GM12878 (cell line): ENCODE data around the gene NOC2L. TPM values are rescaled to one million over a fixed set of nuclear protein-coding genes. Genes with fewer than 3 reads are reported as not detected.

Experiments
- ATAC-seq: fragments of 200-7000 bp; cut with Tn5 transposase; 3 replicates; pipeline ENCODE4 v1.9.1; 2020; ENCODE audit warnings: mild to moderate bottlenecking, moderate library complexity
- BruUV-seq: library from RNA; stranded (reverse); fragments of 400-500 nt; replicated peaks from 2 replicates; lab custom pipeline; 2021; lab: Mats Ljungman, UMichigan
- CTCF ChIA-PET: fragments of 300-600 bp; sonication (Branson Sonifier 250); formaldehyde crosslinking; extraction: SDS; loops from one replicate; lab custom pipeline; 2021; ENCODE audit warnings: inconsistent platforms; lab: Yijun Ruan, JAX
- POLR2A ChIA-PET: fragments of 350-600 bp; formaldehyde crosslinking; extraction: SDS; loops from one replicate; lab custom pipeline; 2021; ENCODE audit warnings: inconsistent platforms; lab: Charles Lee
- RAD21 ChIA-PET: fragments of 300-600 bp; sonication (Branson Sonifier 250); formaldehyde crosslinking; loops from one replicate; lab custom pipeline; 2023; ENCODE audit warnings: antibody characterized with exemption; ENCODE audit not compliant: unreplicated experiment; lab: Charles Lee
- SMC1A ChIA-PET: fragments of 300-600 bp; sonication (Branson Sonifier 250); formaldehyde crosslinking; loops from one replicate; lab custom pipeline; 2023; ENCODE audit not compliant: unreplicated experiment, uncharacterized antibody; lab: Charles Lee
- DNase-seq: peaks from one replicate; pipeline ENCODE4 v3.0.0-alpha.2; 2011; ENCODE audit warnings: low read depth, low spot score
- FAIRE-seq: peaks from 3 replicates; lab custom pipeline; 2011; peaks lifted over from hg19 to GRCh38; lab: Jason Lieb, UNC
- H2AFZ ChIP-seq: 2 replicates; pipeline ENCODE4 v1.6.0; 2011; ENCODE audit warnings: low read depth, low read length, control low read depth; ENCODE audit not compliant: control insufficient read depth
- H3K27ac ChIP-seq: 2 replicates; pipeline ENCODE4 v1.5.1; 2011; ENCODE audit warnings: control low read depth; ENCODE audit not compliant: control insufficient read depth, insufficient read depth
- H3K27me3 ChIP-seq, 2 experiments: replicated peaks in 1 of 2; 2 replicates each; pipeline versions ENCODE4 v1.6.0 to v1.6.1; 2011; ENCODE audit warnings: low read length in 1 of 2; ENCODE audit not compliant: control insufficient read depth in 2 of 2, insufficient read depth in 2 of 2
- H3K36me3 ChIP-seq, 2 experiments: 2 replicates each; pipeline ENCODE4 v1.5.1; 2011; ENCODE audit warnings: low read length in 1 of 2; ENCODE audit not compliant: control insufficient read depth in 2 of 2, insufficient read depth in 2 of 2
- H3K4me1 ChIP-seq: 2 replicates; pipeline ENCODE4 v1.6.1; 2011; ENCODE audit warnings: mild to moderate bottlenecking, low read length, moderate library complexity, mixed read lengths; ENCODE audit not compliant: control insufficient read depth, insufficient read depth
- H3K4me2 ChIP-seq: 2 replicates; pipeline ENCODE4 v1.6.0; 2011; ENCODE audit warnings: control low read depth; ENCODE audit not compliant: control insufficient read depth, insufficient read depth
- H3K4me3 ChIP-seq: fragments of 200-600 bp; sonication (generic); 2 replicates; pipeline ENCODE4 v1.5.1; 2016
- H3K79me2 ChIP-seq: 2 replicates; pipeline ENCODE4 v1.6.0; 2011; ENCODE audit warnings: low read length; ENCODE audit not compliant: control insufficient read depth, insufficient read depth
- H3K9ac ChIP-seq: 2 replicates; pipeline ENCODE4 v1.8.0; 2011; ENCODE audit warnings: low read length, control low read depth, mixed read lengths; ENCODE audit not compliant: control insufficient read depth, insufficient read depth
- H3K9me3 ChIP-seq: replicated peaks from 3 replicates; pipeline ENCODE4 v1.5.1; 2011; ENCODE audit warnings: mild to moderate bottlenecking, low read length; ENCODE audit not compliant: control insufficient read depth, insufficient read depth
- H4K20me1 ChIP-seq: 2 replicates; pipeline ENCODE4 v1.6.0; 2011; ENCODE audit not compliant: control insufficient read depth, insufficient read depth
- CREB1 ChIP-seq: IDR thresholded peaks from 2 replicates; pipeline ENCODE4 v1.6.1; 2012; ENCODE audit warnings: low read depth, mild to moderate bottlenecking, inconsistent platforms
- CREM ChIP-seq: IDR thresholded peaks from 2 replicates; pipeline ENCODE4 v1.6.1; 2014; ENCODE audit warnings: antibody characterized with exemption, low read depth
- FOS ChIP-seq: IDR thresholded peaks from 3 replicates; pipeline ENCODE4 v1.6.1; 2011; ENCODE audit warnings: borderline replicate concordance; ENCODE audit not compliant: insufficient read length; ENCODE audit errors: extremely low read depth
- HSF1 ChIP-seq: fragments of 150-350 bp; IDR thresholded peaks from 2 replicates; pipeline ENCODE4 v1.6.1; 2014; ENCODE audit warnings: mild to moderate bottlenecking, low read depth, low read length
- IKZF1 ChIP-seq: fragments of 450-650 bp; conservative IDR thresholded peaks from 2 replicates; pipeline ENCODE4 v1.6.1; 2017; ENCODE audit warnings: antibody characterized with exemption, mild to moderate bottlenecking
- JUND ChIP-seq: IDR thresholded peaks from 2 replicates; pipeline ENCODE4 v1.6.1; 2012; ENCODE audit warnings: low read depth, mild to moderate bottlenecking, low read length, improper control_type of control experiment, moderate library complexity
- KDM1A ChIP-seq: fragments of 200-600 bp; sonication (generic); IDR thresholded peaks from 2 replicates; pipeline ENCODE4 v1.6.1; 2016; ENCODE audit warnings: borderline replicate concordance
- MAX ChIP-seq: IDR thresholded peaks from 2 replicates; pipeline ENCODE4 v1.6.1; 2012; ENCODE audit warnings: low read depth, low read length, improper control_type of control experiment
- MYC ChIP-seq: IDR thresholded peaks from 2 replicates; pipeline ENCODE4 v1.6.1; 2011; ENCODE audit warnings: mild to moderate bottlenecking, low read length, moderate library complexity, inconsistent platforms; ENCODE audit not compliant: insufficient read depth, insufficient replicate concordance, insufficient read length, severe bottlenecking
- POLR2A ChIP-seq: IDR thresholded peaks from 2 replicates; pipeline ENCODE4 v1.6.1; 2011; ENCODE audit warnings: low read depth, mild to moderate bottlenecking, low read length
- RCOR1 ChIP-seq: conservative IDR thresholded peaks from 2 replicates; pipeline ENCODE4 v1.6.1; 2012; ENCODE audit warnings: low read depth, low read length, improper control_type of control experiment
- RUNX3 ChIP-seq: IDR thresholded peaks from 2 replicates; pipeline ENCODE4 v1.6.1; 2012; ENCODE audit warnings: low read length, inconsistent platforms
- SMARCA5 ChIP-seq: fragments of 450-650 bp; IDR thresholded peaks from 2 replicates; pipeline ENCODE4 v1.6.1; 2017; ENCODE audit warnings: mild to moderate bottlenecking
- TAF1 ChIP-seq: IDR thresholded peaks from 2 replicates; pipeline ENCODE4 v1.6.1; 2011; ENCODE audit warnings: mild to moderate bottlenecking, low read depth, low read length, borderline replicate concordance
- TBL1XR1 ChIP-seq: IDR thresholded peaks from 2 replicates; pipeline ENCODE4 v1.6.1; 2012; ENCODE audit warnings: low read depth, low read length, improper control_type of control experiment
- USF2 ChIP-seq: IDR thresholded peaks from 2 replicates; pipeline ENCODE4 v1.6.1; 2011; ENCODE audit warnings: low read depth, low read length, improper control_type of control experiment, borderline replicate concordance
- ZNF622 ChIP-seq: fragments of 450-650 bp; IDR thresholded peaks from 2 replicates; pipeline ENCODE4 v1.6.1; 2017; ENCODE audit warnings: mild to moderate bottlenecking, inconsistent platforms
- ZSCAN29 ChIP-seq: fragments of 450-650 bp; IDR thresholded peaks from 2 replicates; pipeline ENCODE4 v1.6.1; 2017; ENCODE audit warnings: mild to moderate bottlenecking, moderate library complexity
- WGBS: methylation state at CpG from one replicate; pipeline ENCODE4 v1.1.6; 2016; ENCODE audit warnings: low lambda C conversion rate; ENCODE audit not compliant: insufficient replicate concordance, insufficient coverage; ENCODE audit errors: missing lambda C conversion rate; 5-methylcytosine and 5-hydroxymethylcytosine counted together
- in situ Hi-C: fragments of 300-500 bp; cut with MboI; formaldehyde crosslinking; loops from 9 replicates; pipeline ENCODE4 v1.14.3; 2018; ENCODE audit warnings: mixed read lengths
- intact Hi-C: fragments of 100-400 bp; cut with micrococcal nuclease; formaldehyde crosslinking; loops from one replicate; pipeline ENCODE4 v1.14.2; 2022; ENCODE audit not compliant: unreplicated experiment
- polyA plus RNA-seq, 11 experiments: library from polyadenylated mRNA; depleted of rRNA in 4 of 11; unstranded in 6 of 11; stranded (reverse) in 5 of 11; fragments of >200 nt; fragmentation: Nextera tagmentation in 4 of 11; fragmentation: Illumina TruSeq in 1 of 11; extraction: Ambion mirVana in 4 of 11; extraction: Trizol in 1 of 11; gene quantifications; 1 replicate in 1 of 11; 2 replicates in 10 of 11; pipeline versions ENCODE4 v1.2.1 to v1.2.3, GENCODE V29; 2011 to 2016; ENCODE audit warnings: inconsistent platforms in 2 of 11, missing spikeins in 2 of 11, low read depth in 1 of 11
- total RNA-seq, 4 experiments: library from RNA; depleted of rRNA in 3 of 4; stranded (reverse); fragments of >200 nt in 3 of 4; fragmentation: Illumina TruSeq in 1 of 4; extraction: Trizol in 1 of 4; gene quantifications; 2 replicates each; pipeline versions ENCODE4 v1.2.1 to v1.2.3, GENCODE V29; 2013 to 2021
- TF ChIP-seq, protein P1 (sequence below): IDR thresholded peaks from 2 replicates; pipeline ENCODE4 v1.6.1; 2012; ENCODE audit warnings: low read depth, low read length, improper control_type of control experiment

The NOC2L gene
- total and polyA plus RNA-seq, 10 of the 15 experiments (the other 5 are each of a cell fraction or from before 2014, with no cell fraction given), result 1.3 to 171 (median 64.3) TPM

GRCh38 chr1:960363-961131, 1.5 kb upstream of the NOC2L start, which contains the start of gene KLHL17:
KLHL17 (plus strand) TSS chr1:960584; CDS start chr1:960694, 110 bp downstream.
- intact Hi-C loops (no loop called here), in situ Hi-C loops (no loop called here)
- Histone ChIP-seq H3K4me2 (peak within 1 kb of the TSS; percentile 77), H3K9me3 (no peaks in the 10 kb centered on the region), H3K27me3 (no peaks in the 10 kb centered on the region), H4K20me1 (no peaks in the 10 kb centered on the region), H3K27ac (no peak within 1 kb of the TSS), H3K36me3 (peaks cover 0 to 6% of the 10 kb centered on the region in 2 experiments; a peak in 3 of 4 replicates), H2AFZ (peak within 1 kb of the TSS; percentile 54), H3K9ac (peak within 1 kb of the TSS; percentile 51; the same call in 1 of the 2 replicates), H3K4me3 (peak within 1 kb of the TSS; percentile 68), H3K79me2 (peaks cover 20% of the 10 kb centered on the region), H3K4me1 (peaks cover 17% of the 10 kb centered on the region)
- CTCF ChIA-PET, result no interaction called here
- POLR2A ChIA-PET, result interaction anchor here (0.7 kb wide), 1 partner anchor 56 kb away, joined by 6 read pairs; no protein-coding TSS in a partner anchor
- DNase-seq (no peak), ATAC-seq (peak; percentile 79), FAIRE-seq (no peak)
- under 1% methylated on average over 43 of the region's 109 CpGs for WGBS
- BruUV-seq, result no TSS peak
- RAD21 ChIA-PET, result no interaction called here
- SMC1A ChIA-PET, result no interaction called here
- TF ChIP-seq SMARCA5 (peak; percentile 100), KDM1A (no peak), TAF1 (0 out of 2 replicates have a peak, but pooled peaks have one; percentile 19), RCOR1 (no peak), HSF1 (no peak), ZNF622 (no peak), RUNX3 (peak; percentile 74), CREM (0 out of 2 replicates have a peak, but pooled peaks have one; percentile 36), MYC (no peak), IKZF1 (peak; percentile 77), POLR2A (peak; percentile 68), USF2 (no peak), TBL1XR1 (no peak), MAX (0 out of 2 replicates have a peak, but pooled peaks have one; percentile 37), JUND (no peak), ZSCAN29 (no peak), FOS (no peak), CREB1 (no peak)
- TF ChIP-seq, protein P1, sequence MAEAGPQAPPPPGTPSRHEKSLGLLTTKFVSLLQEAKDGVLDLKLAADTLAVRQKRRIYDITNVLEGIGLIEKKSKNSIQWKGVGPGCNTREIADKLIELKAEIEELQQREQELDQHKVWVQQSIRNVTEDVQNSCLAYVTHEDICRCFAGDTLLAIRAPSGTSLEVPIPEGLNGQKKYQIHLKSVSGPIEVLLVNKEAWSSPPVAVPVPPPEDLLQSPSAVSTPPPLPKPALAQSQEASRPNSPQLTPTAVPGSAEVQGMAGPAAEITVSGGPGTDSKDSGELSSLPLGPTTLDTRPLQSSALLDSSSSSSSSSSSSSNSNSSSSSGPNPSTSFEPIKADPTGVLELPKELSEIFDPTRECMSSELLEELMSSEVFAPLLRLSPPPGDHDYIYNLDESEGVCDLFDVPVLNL, result peak; percentile 48; the same call in 1 of the 2 replicates
